ENCODE measurements around the gene DNAH3. TPM values are rescaled to one million over a fixed set of nuclear protein-coding genes. Genes with fewer than 3 reads are reported as not detected.

Gene DNAH3
- total and polyA plus RNA-seq, 2 of the 13 experiments (the other 11 are each of a cell fraction or from before 2014, with no cell fraction given) = 0.07 to 0.08 TPM

GRCh38 chr16:21126518-21126917, 24.1 kb downstream of the DNAH3 start:
- H3K27ac ChIP-seq (ENCODE audit: extremely low read length, insufficient read depth, low read length) = no peak overlapping the region
- no peaks in the 10 kb centered on the region for H3K79me2 ChIP-seq (ENCODE audit: insufficient read depth, low read length)
- TF ChIP-seq, protein P1, sequence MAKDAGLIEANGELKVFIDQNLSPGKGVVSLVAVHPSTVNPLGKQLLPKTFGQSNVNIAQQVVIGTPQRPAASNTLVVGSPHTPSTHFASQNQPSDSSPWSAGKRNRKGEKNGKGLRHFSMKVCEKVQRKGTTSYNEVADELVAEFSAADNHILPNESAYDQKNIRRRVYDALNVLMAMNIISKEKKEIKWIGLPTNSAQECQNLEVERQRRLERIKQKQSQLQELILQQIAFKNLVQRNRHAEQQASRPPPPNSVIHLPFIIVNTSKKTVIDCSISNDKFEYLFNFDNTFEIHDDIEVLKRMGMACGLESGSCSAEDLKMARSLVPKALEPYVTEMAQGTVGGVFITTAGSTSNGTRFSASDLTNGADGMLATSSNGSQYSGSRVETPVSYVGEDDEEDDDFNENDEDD (CRISPR knock-in tag; IDR thresholded peaks at IDR 0.05; ENCODE audit: borderline replicate concordance) = no peak
- TF ChIP-seq ZNF317 (CRISPR knock-in tag; IDR thresholded peaks at IDR 0.05) (no peak), PBX2 (CRISPR knock-in tag; IDR thresholded peaks at IDR 0.05) (no peak), U2AF2 (IDR thresholded peaks at IDR 0.05; ENCODE audit: low read depth, low read length) (no peak), FOSL2 (CRISPR knock-in tag; IDR thresholded peaks at IDR 0.05) (no peak), NCOR1 (IDR thresholded peaks at IDR 0.05; ENCODE audit: borderline replicate concordance, low read length) (no peak), ARNTL (CRISPR knock-in tag; IDR thresholded peaks at IDR 0.05) (no peak), POLR2A (IDR thresholded peaks at IDR 0.05; ENCODE audit: insufficient read depth in 1 of 2, low read depth in 2 of 2, low read length in 2 of 2) (no peak), ZBTB8A (CRISPR knock-in tag; IDR thresholded peaks at IDR 0.05; ENCODE audit: borderline replicate concordance, low read depth) (no peak), REXO4 (CRISPR knock-in tag; IDR thresholded peaks at IDR 0.05; ENCODE audit: borderline replicate concordance) (no peak), TBP (CRISPR knock-in tag; IDR thresholded peaks at IDR 0.05) (no peak), HDAC1 (CRISPR knock-in tag; IDR thresholded peaks at IDR 0.05) (no peak)
- TF ChIP-seq, protein P2, sequence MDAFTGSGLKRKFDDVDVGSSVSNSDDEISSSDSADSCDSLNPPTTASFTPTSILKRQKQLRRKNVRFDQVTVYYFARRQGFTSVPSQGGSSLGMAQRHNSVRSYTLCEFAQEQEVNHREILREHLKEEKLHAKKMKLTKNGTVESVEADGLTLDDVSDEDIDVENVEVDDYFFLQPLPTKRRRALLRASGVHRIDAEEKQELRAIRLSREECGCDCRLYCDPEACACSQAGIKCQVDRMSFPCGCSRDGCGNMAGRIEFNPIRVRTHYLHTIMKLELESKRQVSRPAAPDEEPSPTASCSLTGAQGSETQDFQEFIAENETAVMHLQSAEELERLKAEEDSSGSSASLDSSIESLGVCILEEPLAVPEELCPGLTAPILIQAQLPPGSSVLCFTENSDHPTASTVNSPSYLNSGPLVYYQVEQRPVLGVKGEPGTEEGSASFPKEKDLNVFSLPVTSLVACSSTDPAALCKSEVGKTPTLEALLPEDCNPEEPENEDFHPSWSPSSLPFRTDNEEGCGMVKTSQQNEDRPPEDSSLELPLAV (CRISPR knock-in tag; conservative IDR thresholded peaks at IDR 0.05; ENCODE audit: low read depth) = no peak
- TF ChIP-seq, protein P3, sequence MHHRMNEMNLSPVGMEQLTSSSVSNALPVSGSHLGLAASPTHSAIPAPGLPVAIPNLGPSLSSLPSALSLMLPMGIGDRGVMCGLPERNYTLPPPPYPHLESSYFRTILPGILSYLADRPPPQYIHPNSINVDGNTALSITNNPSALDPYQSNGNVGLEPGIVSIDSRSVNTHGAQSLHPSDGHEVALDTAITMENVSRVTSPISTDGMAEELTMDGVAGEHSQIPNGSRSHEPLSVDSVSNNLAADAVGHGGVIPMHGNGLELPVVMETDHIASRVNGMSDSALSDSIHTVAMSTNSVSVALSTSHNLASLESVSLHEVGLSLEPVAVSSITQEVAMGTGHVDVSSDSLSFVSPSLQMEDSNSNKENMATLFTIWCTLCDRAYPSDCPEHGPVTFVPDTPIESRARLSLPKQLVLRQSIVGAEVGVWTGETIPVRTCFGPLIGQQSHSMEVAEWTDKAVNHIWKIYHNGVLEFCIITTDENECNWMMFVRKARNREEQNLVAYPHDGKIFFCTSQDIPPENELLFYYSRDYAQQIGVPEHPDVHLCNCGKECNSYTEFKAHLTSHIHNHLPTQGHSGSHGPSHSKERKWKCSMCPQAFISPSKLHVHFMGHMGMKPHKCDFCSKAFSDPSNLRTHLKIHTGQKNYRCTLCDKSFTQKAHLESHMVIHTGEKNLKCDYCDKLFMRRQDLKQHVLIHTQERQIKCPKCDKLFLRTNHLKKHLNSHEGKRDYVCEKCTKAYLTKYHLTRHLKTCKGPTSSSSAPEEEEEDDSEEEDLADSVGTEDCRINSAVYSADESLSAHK (CRISPR knock-in tag; IDR thresholded peaks at IDR 0.05; ENCODE audit: borderline replicate concordance) = no peak
- ATAC-seq (no peak), FAIRE-seq (no peak), DNase-seq (ENCODE audit: low spot score) (no peak)
- H3K27me3 ChIP-seq (ENCODE audit: control insufficient read depth in 1 of 2, insufficient read depth in 2 of 2, low read length in 2 of 2) = peaks cover 2 to 17% of the 10 kb centered on the region in 2 experiments; a peak in 2 of 5 replicates
- CTCF ChIA-PET (ENCODE audit: low intra/inter-chr PET ratio, low total read pairs) = no interaction called here
- H4K20me1 ChIP-seq (ENCODE audit: insufficient read depth, low read length) = no peaks in the 10 kb centered on the region
- no peak overlapping the region for H3K4me3 ChIP-seq (replicated peaks in 1 of 3; ENCODE audit: insufficient read depth in 1 of 3, low read depth in 2 of 3, low read length in 3 of 3)
- no peak overlapping the region for H2AFZ ChIP-seq (ENCODE audit: low read length)
- BruUV-seq (replicated peaks) = no TSS peak
- intact Hi-C loops (cut with micrococcal nuclease; ENCODE audit: unreplicated experiment) = no loop called here
- H3K36me3 ChIP-seq (replicated peaks in 1 of 2; ENCODE audit: control insufficient read depth in 1 of 2, insufficient read depth in 2 of 2, low read length in 2 of 2) = no peaks in the 10 kb centered on the region
- 34% methylated on average over 7 of the region's 7 CpGs for WGBS (ENCODE audit: low lambda C conversion rate)
- POLR2A ChIA-PET = no interaction called here
- H3K9ac ChIP-seq (ENCODE audit: insufficient read depth, low read depth, low read length) = no peak overlapping the region
- H3K9me3 ChIP-seq (ENCODE audit: low read length) = no peaks in the 10 kb centered on the region
- no peak overlapping the region for H3K4me2 ChIP-seq (ENCODE audit: low read depth, low read length)
- no peaks in the 10 kb centered on the region for H3K4me1 ChIP-seq (ENCODE audit: insufficient read depth, low read length)
- in situ Hi-C loops (cut with HindIII; ENCODE audit: extremely low pct_ligation_motif_present, low pct_unique_long_range_greater_than_20kb) = no loop called here

Data from HepG2 (cell line).